ENCODE measurements around the gene SEC16A. TPM values are rescaled to one million over a fixed set of nuclear protein-coding genes. Genes with fewer than 3 reads are reported as not detected.

The SEC16A gene
- total RNA-seq, 1 experiment from 2014 or later = 56.4 TPM

DNA sequence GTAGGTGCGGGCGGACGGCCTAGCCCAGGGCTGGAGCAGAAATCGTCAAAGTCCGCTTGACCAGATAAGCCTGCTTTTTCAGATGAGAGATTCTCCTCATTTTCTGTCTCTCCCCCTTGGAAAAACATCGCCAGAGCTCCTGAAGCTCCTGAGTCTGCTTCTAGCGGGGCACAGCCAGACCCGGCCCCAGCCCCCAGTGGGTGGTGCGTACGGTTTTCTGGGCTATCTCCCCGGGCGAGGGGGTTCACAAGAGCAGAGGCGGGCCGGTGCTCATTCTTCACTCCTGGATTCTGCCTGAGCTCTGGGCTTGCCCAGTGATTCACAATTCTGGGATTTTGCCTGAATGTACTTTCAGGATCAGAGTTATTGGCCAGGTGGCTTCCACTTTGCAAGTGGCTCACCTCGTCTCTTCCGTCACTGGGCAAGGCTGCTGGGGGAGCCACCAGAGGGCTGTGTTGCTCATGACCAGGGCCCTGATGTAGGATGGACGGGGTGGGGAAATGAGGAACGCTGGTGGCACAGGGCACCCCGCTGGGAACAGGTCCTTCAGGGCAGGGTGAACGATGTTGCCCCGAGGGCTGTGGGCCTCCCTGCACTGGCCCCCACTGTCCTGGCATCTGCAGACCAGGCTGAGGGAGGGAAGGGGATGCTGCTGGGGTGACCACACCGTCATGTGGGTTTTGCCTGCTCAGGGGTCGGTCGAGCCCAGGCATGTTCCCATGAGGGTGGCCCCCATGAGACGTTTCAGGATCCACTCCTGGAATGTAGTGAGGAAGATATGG, 6.3 kb downstream of the SEC16A start:
- no peak overlapping the region for H3T11ph ChIP-seq (ENCODE audit: low read length)
- peaks cover 33 to 71% (median 71%) of the 10 kb centered on the region in 3 experiments; a peak in 6 of 7 replicates for H3K36me3 Mint-ChIP-seq (ENCODE audit: insufficient read depth in 1 of 3, low read depth in 3 of 3)

More for the DNA sequence above, 6.3 kb downstream of the SEC16A start:
- Mint-ChIP-seq H3K9me3 (no peaks in the 10 kb centered on the region), H3K4me1 (peaks cover 4 to 6% of the 10 kb centered on the region in 2 experiments), H3K27me3 (ENCODE audit: low read depth) (no peaks in the 10 kb centered on the region), H3K4me3 (no peak overlapping the region), H3K27ac (no peak overlapping the region; a peak in 1 of 7 replicates)
- no peak overlapping the region for H3K56ac ChIP-seq (ENCODE audit: insufficient read length, low read depth, low read length)
- H3K4ac ChIP-seq (ENCODE audit: low read depth, low read length) = no peak overlapping the region
- H3K9ac ChIP-seq (ENCODE audit: extremely low read depth, insufficient read length, low read length) = no peak overlapping the region
- H2BK15ac ChIP-seq (ENCODE audit: low read depth, low read length) = no peak overlapping the region
- no peak overlapping the region for H4K5ac ChIP-seq (ENCODE audit: insufficient read length, low read depth, low read length)
- no peak for DNase-seq
- H3K79me2 ChIP-seq (ENCODE audit: insufficient read depth, low read length) = peaks cover 43% of the 10 kb centered on the region
- no peak overlapping the region for H2BK20ac ChIP-seq (ENCODE audit: low read depth, low read length, poor library complexity, severe bottlenecking)
- H3K23ac ChIP-seq (ENCODE audit: insufficient read length, low read depth, low read length) = no peak overlapping the region
- no peak overlapping the region for H2BK5ac ChIP-seq (ENCODE audit: insufficient read length, low read length)
- H4K91ac ChIP-seq (ENCODE audit: insufficient read length, low read depth, low read length) = no peak overlapping the region
- H2BK12ac ChIP-seq (ENCODE audit: insufficient read length, low read depth, low read length) = no peak overlapping the region
- H3K18ac ChIP-seq (ENCODE audit: insufficient read length, low read depth, low read length) = no peak overlapping the region
- H3K4me2 ChIP-seq (ENCODE audit: insufficient read depth, insufficient read length, low read length) = no peak overlapping the region
- no peaks in the 10 kb centered on the region for H3K9me3 ChIP-seq (ENCODE audit: control insufficient read depth, low read depth, low read length)
- H3K27ac ChIP-seq (ENCODE audit: insufficient read length, low read depth, low read length) = no peak overlapping the region
- H3K23me2 ChIP-seq (ENCODE audit: insufficient read length, low read depth, low read length, poor library complexity, severe bottlenecking) = no peaks in the 10 kb centered on the region
- no peak overlapping the region for H2AK5ac ChIP-seq (ENCODE audit: insufficient read length, low read length)
- H2BK120ac ChIP-seq (ENCODE audit: low read depth, low read length, poor library complexity, severe bottlenecking) = no peak overlapping the region
- no peak overlapping the region for H3K14ac ChIP-seq (ENCODE audit: insufficient read depth, low read length)
- H4K8ac ChIP-seq (replicated peaks; ENCODE audit: insufficient read length, low read depth, low read length) = no peak overlapping the region
- TF ChIP-seq, protein P1, sequence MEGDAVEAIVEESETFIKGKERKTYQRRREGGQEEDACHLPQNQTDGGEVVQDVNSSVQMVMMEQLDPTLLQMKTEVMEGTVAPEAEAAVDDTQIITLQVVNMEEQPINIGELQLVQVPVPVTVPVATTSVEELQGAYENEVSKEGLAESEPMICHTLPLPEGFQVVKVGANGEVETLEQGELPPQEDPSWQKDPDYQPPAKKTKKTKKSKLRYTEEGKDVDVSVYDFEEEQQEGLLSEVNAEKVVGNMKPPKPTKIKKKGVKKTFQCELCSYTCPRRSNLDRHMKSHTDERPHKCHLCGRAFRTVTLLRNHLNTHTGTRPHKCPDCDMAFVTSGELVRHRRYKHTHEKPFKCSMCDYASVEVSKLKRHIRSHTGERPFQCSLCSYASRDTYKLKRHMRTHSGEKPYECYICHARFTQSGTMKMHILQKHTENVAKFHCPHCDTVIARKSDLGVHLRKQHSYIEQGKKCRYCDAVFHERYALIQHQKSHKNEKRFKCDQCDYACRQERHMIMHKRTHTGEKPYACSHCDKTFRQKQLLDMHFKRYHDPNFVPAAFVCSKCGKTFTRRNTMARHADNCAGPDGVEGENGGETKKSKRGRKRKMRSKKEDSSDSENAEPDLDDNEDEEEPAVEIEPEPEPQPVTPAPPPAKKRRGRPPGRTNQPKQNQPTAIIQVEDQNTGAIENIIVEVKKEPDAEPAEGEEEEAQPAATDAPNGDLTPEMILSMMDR (conservative IDR thresholded peaks at IDR 0.05) = no peak
- peaks cover 22% of the 10 kb centered on the region for H3K79me1 ChIP-seq (ENCODE audit: insufficient read depth, low read depth, low read length, poor library complexity, severe bottlenecking)
- H2AFZ ChIP-seq (ENCODE audit: low read length) = no peak overlapping the region
- H4K20me1 ChIP-seq (ENCODE audit: control insufficient read depth, insufficient read depth, insufficient read length) = peaks cover 2% of the 10 kb centered on the region
- no peaks in the 10 kb centered on the region for H3K27me3 ChIP-seq (ENCODE audit: insufficient read depth, low read length)
- peaks cover 2% of the 10 kb centered on the region; the same call in 1 of the 2 replicates for H3K4me1 ChIP-seq (ENCODE audit: insufficient read depth, low read length)
- WGBS (ENCODE audit: extremely low coverage, insufficient read length, low lambda C conversion rate) = no CpG with 5 or more reads among the region's 25 CpGs
